Endothelial cell of hepatic sinusoid (primary cell): ENCODE data around the gene CTSH.
"Not testable (repeated sequence)": the region's sequence is repeated elsewhere in the genome, so short reads cannot be mapped to it uniquely, and the experiment has no call there.

ENCODE experiments used
- in situ Hi-C: cut with HindIII; loops from 2 replicates; pipeline ENCODE4 v1.10.0; 2017; ENCODE audit warnings: low sequenced_read_pairs

CTSH gene

DNA sequence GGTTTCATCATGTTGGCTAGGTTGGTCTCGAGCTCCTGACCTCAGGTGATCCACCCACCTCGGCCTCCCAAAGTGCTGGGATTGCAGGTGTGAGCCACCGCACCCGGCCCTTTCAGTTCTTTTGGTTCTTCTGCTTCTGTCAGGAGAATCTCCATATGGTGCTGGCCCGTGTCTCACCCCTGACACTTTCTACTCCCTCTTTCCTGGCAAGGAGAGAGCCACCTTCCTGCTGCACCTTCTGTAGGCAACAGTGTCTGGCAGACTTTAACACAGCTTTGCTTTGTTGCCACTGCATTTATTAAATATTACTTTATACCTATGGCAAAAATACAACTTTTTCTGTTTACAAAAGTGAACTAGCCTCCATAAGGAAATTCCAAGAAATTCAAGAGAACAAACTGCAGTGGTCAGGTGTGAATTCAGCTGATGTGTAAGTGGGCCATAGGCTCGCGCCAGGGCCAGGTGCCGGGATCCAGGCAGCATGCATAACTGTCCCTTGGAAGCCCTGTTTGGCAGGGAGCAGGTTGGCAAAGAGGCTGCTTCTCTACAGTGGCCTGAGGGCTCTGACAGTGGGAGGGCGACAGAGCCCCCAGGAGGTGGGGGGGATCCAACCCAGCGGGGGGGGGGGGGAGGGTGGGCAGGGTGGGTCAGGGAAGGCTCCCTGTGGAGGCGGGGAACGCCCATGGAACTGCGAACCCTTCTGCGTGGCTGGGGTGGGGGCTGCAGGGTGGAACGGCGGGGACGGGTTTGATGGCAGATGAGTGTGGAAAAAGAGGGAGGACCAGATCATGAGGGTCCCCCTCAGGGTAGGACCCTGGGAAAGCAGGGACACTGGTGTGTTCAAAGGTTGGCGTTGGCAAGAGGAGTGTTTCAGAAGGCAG, 21.1 kb downstream of the CTSH start:
- in situ Hi-C loops = no loop called here

DNA sequence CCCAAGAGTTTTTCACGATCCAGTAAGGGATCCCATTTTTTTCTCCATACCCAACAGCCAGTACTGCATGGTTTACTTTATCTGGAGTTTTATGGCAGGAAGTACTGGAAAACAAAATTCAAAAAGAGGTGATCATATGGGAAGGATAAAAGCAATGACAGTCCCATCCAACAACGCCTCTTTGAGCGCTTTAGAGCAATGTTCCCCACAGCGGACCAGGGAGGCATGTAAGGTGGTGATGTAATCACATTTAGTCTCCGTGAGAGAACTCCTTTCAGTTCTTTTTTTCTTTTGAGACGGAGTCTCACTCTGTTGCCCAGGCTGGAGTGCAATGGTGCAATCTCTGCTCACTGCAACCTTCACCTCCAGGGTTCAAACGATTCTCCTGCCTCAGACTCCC, 21.8 kb downstream of the CTSH start:
- in situ Hi-C loops = no loop called here

DNA sequence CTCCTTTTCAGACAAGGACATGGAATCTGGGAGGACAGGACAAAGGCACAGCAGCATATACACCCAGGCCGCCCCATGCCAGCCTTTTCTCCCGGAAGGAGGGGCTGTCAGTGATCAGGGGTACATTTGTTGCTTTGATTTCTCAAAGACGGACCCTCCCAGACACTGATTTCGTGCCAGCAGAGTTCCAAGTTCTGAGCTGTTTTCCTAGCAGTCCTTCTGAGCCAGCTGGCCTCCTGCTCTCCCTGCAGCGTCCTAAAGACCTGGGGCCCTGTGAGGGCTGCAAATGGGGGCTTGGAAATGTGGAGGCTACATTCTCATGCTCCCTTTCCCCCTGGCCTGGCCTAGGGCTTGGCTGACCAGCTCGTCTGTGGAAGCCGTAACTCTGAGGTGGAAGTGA, 22.3 kb downstream of the CTSH start:
- in situ Hi-C loops = no loop called here

DNA sequence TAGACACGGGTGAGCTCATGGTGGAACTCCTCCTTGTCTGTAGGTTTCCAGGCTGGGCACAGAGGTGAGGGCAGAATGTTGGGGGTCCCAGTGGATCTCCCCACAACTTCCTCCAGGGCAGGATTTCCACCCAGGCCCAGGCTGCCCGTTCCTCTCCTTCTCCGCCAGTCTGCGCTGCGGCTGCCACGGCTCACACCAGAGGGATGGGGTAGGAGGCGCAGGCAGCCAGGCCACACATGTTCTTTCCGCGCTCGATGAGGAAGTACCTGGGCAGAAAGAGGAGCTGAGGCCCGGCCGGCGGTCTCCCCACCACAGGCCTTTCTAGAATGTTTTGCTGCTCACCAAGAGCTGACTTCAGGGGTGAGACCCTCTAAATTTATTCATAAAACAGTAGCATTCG, 22.9 kb downstream of the CTSH start:
- in situ Hi-C loops = no loop called here

DNA sequence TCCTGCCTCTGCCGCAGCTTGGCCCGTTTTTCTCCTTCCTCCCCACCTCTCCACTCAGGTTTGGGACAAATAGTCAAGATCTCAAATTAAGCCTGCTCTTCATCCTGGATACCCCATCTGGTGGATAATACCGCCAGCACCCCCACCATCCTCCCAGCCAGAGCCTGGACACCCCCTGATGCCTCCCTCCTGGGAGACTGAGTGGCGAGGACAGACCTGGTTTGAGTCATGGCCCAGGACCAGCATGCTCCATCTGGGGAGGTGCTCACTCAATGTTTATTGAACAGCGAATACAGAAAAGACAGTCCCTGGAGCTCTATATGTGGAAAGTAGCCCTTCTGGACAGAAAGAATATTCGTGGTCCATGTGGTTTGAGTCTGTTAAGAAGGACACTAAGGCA, 23.3 kb downstream of the CTSH start:
- in situ Hi-C loops = no loop called here

DNA sequence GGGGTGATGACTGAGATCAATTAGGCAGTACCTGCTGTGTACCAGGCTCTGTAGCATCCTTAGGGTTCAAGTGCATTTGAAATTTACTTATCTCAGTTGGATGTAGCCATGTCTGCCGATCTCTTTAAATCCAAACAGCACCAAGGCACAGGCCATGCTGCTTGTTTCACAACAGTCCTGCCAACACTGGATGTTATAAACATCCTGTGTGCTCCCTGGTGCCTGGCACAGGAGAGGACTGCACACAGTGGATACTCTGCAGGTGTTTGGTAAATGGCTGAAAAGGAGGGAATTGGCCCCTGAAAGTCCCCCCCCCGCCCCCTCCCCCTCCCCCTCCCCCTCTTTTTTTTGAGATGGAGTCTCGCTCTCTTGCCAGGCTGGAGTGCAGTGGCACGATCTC, 27.0 kb downstream of the CTSH start:
- in situ Hi-C loops = no loop called here

DNA sequence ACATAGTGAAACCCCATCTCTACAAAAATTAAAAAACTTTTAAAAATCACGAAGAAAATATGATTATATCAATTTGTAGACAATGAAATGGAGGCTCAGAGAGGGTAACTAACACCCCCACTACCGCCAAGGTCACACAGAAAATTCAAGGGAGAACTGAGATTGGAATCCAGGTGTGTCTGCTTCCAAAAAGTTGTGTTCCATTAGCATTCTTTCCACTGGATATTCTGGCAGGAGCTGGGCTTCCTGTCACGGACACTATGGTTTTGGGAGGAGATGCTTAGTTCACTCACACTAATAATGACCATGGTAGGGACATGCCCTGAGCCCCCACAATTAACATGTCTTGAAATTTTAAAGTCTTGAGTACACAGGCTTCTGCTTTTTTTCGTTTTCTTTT, 28.8 kb downstream of the CTSH start:
- in situ Hi-C loops = no loop called here

DNA sequence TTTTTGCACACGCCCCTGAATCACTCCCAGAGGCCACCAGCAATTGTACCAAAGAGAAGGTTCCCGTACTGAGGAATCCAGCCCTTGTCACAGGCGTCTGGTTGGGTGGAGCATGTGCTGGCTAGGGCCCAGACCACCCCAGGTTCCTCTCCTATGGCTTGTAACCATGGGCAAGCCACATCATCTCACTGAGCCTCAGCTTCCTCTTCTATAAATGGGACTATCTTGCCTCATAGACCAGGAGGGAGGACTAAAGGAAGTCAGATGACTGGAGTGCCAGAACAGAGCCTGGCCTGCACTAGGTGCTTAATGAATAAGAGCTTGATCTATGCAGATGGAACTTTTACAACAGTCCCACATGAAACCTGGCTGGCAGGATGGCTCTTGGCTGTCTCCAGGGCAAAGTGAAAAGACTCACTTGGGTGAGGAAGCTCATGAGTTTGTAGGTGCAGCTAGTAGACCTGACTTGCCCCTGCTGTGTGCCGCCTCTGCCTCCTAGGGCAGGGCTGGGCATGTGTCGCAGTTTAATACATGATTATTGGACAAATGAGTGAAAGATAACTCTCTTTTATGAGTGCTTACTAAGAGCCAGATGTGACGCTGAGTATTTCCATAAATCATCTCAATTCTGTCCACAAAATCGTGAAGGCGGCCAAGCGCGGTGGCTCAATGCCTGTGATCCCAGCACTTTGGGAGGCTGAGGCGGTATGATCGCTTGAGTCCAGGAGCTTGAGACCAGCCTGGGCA, 29.3 kb downstream of the CTSH start:
- in situ Hi-C loops = no loop called here

DNA sequence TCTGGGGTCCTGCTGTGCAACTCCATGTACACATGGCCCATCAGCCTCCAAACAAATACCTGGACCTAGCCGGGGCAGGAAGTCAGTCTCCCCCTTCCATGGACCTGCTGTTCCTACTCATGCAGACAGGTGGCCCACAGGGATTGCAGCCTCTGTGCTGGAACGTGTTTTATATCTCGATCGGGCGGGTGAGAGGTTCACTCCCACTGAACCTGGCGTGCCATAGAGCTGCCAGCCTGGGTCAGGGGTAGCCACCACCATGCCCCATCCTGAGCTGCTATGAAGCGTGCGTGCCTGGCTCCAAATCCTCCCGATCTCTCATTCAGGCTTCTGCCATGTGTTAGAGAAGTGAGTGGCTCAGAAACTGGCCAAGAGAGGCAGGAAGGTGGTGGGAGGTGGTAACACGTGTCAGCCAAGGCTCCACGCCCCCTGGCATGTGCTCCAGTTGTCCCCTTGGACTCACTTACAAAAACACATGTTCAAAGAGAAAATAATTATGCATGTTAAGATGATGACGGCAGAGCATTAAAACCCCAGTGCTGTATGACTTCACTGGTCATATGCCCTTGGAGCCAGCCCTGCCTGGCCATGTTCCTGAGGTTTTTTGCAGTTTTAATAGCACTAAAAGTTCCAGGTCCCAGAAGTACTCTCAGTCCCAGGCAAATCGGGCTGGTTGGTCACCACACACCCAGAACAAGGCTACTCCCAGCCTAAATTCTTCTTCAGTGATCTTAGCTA, 30.6 kb downstream of the CTSH start:
- in situ Hi-C loops = no loop called here

DNA sequence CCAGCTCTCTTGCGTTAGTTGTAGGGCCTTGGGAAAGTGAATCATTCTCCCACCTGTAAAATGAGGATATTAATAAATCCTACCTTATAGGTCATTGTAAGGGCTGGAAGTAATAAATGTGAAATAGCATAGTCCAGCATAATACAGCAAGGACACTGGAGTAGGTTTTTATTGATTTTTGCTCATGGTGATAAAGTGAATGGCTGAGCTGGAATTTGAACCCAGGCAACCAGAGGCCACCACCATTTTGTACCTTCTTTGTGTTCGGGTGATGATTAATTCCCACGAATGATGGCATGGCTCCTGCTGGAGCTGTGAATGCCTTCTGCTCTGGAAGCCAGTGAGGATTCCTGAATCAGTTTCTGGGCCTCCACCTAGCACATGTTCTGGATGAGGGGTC, 31.8 kb downstream of the CTSH start:
- in situ Hi-C loops = no loop called here

DNA sequence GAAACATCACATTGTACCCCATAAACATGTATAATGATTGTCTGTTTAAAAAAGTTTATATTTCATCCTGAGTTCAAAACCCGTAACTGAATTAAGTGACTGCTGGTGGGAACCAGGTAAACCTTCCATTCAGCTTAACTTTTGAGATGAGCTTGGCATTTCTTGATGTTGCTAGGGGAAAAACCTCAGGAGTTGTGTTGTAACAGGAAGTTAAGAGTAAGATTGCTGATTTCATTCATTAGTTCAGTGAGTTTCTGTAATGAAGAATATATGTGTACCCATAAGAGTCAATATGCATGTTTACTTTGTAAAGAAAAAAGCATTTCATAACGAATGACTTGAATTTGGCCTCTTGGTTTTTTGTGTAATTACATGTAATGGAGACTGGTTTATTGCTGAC, 32.5 kb downstream of the CTSH start:
- in situ Hi-C loops = no loop called here

DNA sequence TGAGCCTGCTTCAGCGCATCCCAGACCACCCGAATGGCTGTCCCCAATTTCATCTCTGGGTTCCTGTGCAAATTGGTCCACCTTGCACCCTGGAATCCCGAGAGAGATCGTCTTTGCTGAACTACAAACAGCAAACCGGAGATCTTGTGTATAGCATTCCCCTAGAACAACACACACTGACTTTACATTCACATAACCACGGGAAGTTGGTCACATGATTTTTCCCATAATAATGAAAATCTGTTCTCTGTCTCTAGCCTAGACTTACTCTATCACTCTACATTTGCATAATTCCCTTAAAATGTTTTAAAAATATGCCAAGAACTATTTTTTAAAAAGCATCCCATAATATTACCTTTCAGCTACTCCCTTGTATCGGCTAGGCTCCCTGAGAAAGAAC, 34.6 kb downstream of the CTSH start:
- in situ Hi-C loops = no loop called here

DNA sequence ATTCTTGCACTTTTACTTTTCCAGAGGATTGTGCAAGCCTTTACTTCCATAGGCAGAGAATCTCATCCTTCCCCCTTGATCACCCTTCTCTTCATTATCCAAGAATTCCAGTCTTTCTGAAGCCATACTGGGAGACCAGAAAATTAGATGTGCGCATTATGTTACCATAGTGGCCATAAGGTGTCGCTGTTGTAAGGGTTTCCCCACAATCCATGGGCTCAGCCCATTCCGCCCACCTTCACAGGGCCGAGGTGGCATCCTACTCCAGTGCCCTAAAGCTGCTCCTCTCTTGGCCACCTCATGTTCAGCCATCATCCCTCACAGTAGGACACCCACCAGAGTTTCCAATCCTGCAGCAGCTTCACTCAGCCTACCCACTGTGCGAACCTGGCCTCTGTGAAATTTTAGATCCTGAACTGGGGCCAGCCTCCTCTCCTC, 35.0 kb downstream of the CTSH start:
- in situ Hi-C loops = no loop called here

DNA sequence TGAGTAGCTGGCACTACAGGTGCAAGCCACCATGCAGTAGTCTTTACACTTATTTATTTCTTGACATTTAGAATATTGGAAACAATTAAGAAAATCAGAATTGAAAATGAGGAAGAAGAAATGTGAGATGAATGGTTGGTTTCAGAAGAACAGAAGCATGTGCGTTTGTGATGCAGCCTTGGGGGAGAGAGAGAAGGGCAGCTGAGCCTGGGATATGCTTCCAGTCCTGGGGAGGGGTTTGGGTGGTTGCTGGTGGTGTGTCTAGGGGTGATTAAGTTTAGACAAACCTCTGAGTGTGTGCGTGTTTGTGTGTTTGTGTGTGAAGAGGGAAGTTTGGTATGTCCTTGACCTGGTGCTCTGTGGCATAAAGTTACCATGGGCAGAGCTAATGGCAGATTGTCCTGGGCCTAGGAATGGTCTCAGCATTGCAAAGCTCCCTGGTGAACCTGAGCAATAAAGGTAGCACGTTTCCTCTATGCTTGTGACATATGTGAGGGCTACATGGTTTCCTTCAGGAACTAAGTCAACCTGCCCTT, 35.6 kb downstream of the CTSH start:
- in situ Hi-C loops = no loop called here

DNA sequence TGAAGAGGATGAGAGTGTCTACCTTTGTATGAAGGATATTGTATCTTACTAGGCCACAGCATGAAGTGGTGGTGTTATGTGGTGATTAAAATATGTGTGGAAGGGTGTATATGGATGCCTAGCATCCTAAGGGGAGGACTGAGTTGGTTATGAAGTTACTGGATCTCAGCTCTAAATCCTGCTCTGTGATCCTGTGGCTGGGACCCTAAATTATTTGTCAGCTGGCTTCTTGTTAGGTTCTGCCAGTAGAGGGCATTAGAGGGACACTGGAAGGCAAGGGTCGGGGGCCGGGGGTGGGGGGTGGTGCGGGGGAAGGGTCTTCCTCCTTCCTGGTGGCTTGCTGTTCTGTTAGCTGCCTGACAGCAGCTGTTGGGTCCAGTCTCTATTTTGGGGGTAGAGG, 37.3 kb downstream of the CTSH start:
- in situ Hi-C loops = no loop called here

DNA sequence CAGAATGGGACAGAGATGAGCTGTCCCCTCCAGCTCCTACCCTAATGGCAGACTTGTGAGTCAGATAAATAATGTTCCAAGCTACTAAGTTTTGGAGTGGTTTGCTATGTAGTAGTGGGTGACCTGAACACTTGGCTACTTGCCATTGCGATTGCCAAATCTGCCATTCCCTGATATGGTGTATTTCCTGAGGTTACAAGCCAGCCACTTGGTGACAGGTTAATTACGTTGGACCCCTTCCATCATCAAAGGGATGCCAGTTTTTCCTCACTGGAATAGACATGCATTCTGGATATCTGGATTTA, 38.6 kb downstream of the CTSH start:
- in situ Hi-C loops = no loop called here

DNA sequence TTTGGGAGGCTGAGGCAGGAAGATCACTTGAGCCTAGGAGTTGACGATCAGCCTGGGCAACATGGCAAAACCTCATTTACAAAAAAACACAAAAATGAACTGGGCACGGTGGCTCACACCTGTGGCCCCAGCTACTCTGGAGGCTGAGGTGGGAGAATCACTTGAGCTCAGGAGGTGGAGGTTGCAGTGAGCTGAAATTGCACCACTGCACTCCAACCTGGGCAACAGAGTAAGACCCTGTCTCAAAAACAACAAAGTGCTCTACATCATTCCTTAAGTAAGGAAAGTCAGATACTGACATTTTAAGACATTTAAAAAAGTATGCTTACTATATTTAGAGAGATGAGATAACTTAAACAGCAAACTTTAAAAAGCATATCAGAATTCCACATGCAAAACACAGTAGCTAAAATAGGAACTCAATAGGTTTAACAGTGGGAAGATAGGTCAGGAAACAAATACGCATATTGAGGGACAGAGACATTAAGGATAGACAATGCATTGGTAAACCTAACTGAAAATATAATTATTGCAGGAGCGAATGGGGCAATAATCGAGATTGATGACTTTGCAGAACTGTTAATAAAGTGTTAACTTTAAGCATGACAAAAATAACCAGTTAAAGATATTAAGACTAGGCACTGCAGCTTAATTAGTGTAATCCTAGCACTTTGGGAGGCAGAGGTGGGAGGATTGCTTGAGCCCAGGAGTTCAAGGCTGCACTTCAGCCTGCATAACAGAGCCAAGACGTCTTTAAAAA, 40.1 kb downstream of the CTSH start:
- in situ Hi-C loops = no loop called here

DNA sequence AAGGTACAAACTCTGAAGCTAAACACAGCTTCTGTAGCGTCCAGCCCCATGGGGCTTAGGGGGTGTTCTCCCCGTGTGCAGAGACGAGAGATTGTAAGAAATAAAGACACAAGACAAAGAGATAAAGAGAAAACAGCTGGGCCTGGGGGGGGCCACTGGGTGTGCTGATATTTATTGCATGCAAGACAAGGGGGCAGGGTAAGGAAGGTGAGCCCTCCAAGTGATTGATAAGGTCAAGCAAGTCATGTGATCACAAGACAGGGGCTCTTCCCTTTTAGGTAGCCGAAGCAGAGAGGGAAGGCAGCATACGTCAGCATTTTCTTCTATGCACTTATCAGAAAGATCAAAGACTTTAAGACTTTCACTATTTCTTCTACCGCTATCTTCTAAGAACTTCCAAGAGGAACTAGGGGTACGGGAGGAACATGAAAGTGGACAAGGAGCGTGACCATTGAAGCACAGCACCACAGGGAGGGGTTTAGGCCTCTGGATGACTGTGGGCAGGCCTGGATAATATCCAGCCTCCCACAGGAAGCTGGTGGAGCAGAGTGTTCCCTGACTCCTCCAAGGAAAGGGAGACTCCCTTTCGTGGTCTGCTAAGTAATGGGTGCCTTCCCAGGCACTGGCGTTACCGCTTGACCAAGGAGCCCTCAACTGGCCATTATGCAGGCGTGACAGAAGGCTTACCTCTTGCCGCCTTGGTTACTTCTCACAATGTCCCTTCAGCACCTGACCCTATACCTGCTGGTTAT, 42.4 kb downstream of the CTSH start:
- in situ Hi-C loops = not testable (repeated sequence)

DNA sequence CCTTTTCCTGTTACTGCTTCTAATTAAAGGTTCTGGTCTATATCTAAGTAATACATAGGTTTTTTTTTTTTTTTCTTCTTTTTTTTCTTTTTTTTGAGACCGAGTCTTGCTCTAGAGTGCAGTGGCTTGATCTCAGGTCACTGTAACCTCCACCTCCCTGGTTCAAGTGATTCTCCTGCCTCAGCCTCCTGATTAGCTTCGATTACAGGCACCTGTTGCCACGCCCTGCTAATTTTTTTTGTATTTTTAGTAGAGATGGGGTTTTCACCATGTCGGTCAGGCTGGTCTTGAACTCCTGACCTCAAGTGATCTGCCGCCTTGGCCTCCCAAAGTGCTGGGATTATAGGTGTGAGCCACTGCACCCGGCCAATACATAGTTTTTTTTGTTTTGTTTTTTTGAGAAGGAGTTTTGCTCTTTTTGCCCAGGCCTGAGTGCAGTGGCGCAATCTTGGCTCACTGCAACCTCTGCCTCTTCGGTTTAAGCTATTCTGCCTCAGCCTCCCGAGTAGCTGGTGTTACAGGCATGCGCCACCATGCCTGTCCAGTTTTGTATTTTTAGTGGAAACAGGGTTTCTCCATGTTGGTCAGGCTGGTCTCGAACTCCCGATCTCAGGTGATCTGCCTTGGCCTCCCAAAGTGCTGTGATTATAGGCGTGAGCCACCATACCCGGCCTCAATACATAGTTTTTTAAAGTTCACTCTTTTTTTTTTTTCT, 43.9 kb downstream of the CTSH start:
- in situ Hi-C loops = not testable (repeated sequence)
